Stimulated activated memory B cell treated with anti-CD40 and anti-IgM and Interleukin-4, amounts not matched to agents 10 μg/mL and 1 μg/mL and 100 μg/mL, for 72 hours (primary cell): ENCODE data around the gene PLXDC1.
A peak's percentile ranks its signal among the peaks of the same experiment; 100 is the strongest.

Experiments
- ATAC-seq: fragments of 150-1000 bp; cut with Tn5 transposase; 2 replicates; pipeline ENCODE4 v1.10.0; 2021
- H3K27ac Mint-ChIP-seq: one replicate; pipeline ENCODE4 v1.8.0; 2022; ENCODE audit warnings: mild to moderate bottlenecking, mixed read lengths
- H3K27me3 Mint-ChIP-seq: one replicate; pipeline ENCODE4 v1.8.0; 2022; ENCODE audit warnings: mixed read lengths
- H3K36me3 Mint-ChIP-seq: one replicate; pipeline ENCODE4 v1.8.0; 2022; ENCODE audit warnings: mixed read lengths
- H3K4me1 Mint-ChIP-seq: one replicate; pipeline ENCODE4 v1.8.0; 2022; ENCODE audit warnings: mixed read lengths
- H3K4me3 Mint-ChIP-seq: one replicate; pipeline ENCODE4 v1.8.0; 2022; ENCODE audit warnings: mild to moderate bottlenecking, moderate library complexity, mixed read lengths
- H3K9me3 Mint-ChIP-seq: one replicate; pipeline ENCODE4 v1.8.0; 2022; ENCODE audit warnings: mixed read lengths

Gene PLXDC1

GRCh38 chr17:39105705-39106104 is 45.7 kb downstream of the PLXDC1 start:
- H3K27ac Mint-ChIP-seq: no peak overlapping the region
- H3K4me1 Mint-ChIP-seq: peaks cover 9% of the 10 kb centered on the region
- H3K4me3 Mint-ChIP-seq: no peak overlapping the region
- peaks cover 16% of the 10 kb centered on the region for H3K27me3 Mint-ChIP-seq
- no peak for ATAC-seq
- H3K36me3 Mint-ChIP-seq: no peaks in the 10 kb centered on the region
- no peaks in the 10 kb centered on the region for H3K9me3 Mint-ChIP-seq

GRCh38 chr17:39104657-39105056 is 46.8 kb downstream of the PLXDC1 start:
- H3K36me3 Mint-ChIP-seq: no peaks in the 10 kb centered on the region

DNA sequence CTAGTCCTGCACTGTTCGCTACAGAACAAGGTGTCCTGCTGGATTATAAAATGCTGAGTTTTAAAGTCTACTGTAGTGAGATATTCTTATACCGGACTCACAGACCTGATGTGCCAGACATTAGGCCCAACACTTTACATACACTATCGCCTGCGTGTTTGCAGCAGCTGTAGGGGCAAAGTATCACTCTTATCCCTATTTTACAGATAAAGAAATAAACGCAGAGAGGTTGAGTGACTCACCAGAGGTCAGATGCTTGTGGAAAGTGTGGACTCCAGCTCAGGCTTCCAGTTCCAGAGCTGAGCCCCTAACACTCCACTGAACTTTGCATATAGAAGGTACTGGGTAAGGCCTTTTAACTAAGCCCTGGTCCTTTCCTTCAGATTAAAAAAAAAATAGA is 47.4 kb downstream of the PLXDC1 start:
- Mint-ChIP-seq H3K4me1 (peaks cover 16% of the 10 kb centered on the region), H3K27ac (no peak overlapping the region), H3K9me3 (no peaks in the 10 kb centered on the region), H3K36me3 (no peaks in the 10 kb centered on the region), H3K27me3 (peaks cover 27% of the 10 kb centered on the region), H3K4me3 (no peak overlapping the region)
- ATAC-seq: no peak

More at GRCh38 chr17:39104657-39105056, 46.8 kb downstream of the PLXDC1 start:
- no peaks in the 10 kb centered on the region for H3K9me3 Mint-ChIP-seq
- ATAC-seq: no peak
- peaks cover 9% of the 10 kb centered on the region for H3K4me1 Mint-ChIP-seq
- peaks cover 21% of the 10 kb centered on the region for H3K27me3 Mint-ChIP-seq
- no peak overlapping the region for H3K4me3 Mint-ChIP-seq
- no peak overlapping the region for H3K27ac Mint-ChIP-seq

DNA sequence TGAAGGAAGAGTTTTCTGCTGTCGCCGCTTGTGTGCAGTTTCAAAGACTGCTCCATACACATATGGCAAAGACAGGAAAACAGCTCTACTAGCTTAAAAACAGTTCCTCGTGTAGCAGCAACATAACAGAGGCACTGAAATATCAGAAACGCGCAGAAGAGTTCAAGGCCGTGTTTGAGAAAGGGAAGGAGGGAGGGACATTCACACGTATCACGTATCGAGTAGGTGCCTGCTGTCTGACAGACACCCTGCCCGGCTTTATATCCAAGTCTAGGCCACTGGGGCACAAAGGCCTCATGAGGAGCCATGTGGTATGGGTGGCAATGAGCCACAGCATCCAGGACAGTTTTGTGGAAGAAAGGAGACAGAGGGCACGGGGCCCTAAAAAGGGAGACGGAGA is 50.3 kb downstream of the PLXDC1 start:
- H3K36me3 Mint-ChIP-seq: no peaks in the 10 kb centered on the region
- ATAC-seq: no peak
- no peaks in the 10 kb centered on the region for H3K9me3 Mint-ChIP-seq
- no peak overlapping the region for H3K27ac Mint-ChIP-seq
- H3K4me3 Mint-ChIP-seq: no peak overlapping the region
- peaks cover 24% of the 10 kb centered on the region for H3K27me3 Mint-ChIP-seq
- peaks cover 35% of the 10 kb centered on the region for H3K4me1 Mint-ChIP-seq

- ATAC-seq: no peak
- H3K4me1 Mint-ChIP-seq: peaks cover 41% of the 10 kb centered on the region
- H3K4me3 Mint-ChIP-seq: no peak overlapping the region
- peaks cover 29% of the 10 kb centered on the region for H3K27me3 Mint-ChIP-seq
- H3K9me3 Mint-ChIP-seq: no peaks in the 10 kb centered on the region
- H3K36me3 Mint-ChIP-seq: no peaks in the 10 kb centered on the region
- no peak overlapping the region for H3K27ac Mint-ChIP-seq
Observed at GRCh38 chr17:39100530-39100929, 50.9 kb downstream of the PLXDC1 start.

GRCh38 chr17:39099663-39100286 is 51.7 kb downstream of the PLXDC1 start:
- Mint-ChIP-seq H3K4me1 (peaks cover 43% of the 10 kb centered on the region), H3K9me3 (no peaks in the 10 kb centered on the region), H3K27me3 (peaks cover 29% of the 10 kb centered on the region), H3K36me3 (no peaks in the 10 kb centered on the region), H3K4me3 (no peak overlapping the region), H3K27ac (no peak overlapping the region)
- ATAC-seq: no peak

GRCh38 chr17:39098588-39098987 is 52.8 kb downstream of the PLXDC1 start:
- H3K36me3 Mint-ChIP-seq: no peaks in the 10 kb centered on the region
- peak overlapping the region; percentile 27 for H3K4me3 Mint-ChIP-seq
- ATAC-seq: peak; percentile 45
- peaks cover 29% of the 10 kb centered on the region for H3K27me3 Mint-ChIP-seq
- no peaks in the 10 kb centered on the region for H3K9me3 Mint-ChIP-seq
- peaks cover 49% of the 10 kb centered on the region for H3K4me1 Mint-ChIP-seq
- no peak overlapping the region for H3K27ac Mint-ChIP-seq

DNA sequence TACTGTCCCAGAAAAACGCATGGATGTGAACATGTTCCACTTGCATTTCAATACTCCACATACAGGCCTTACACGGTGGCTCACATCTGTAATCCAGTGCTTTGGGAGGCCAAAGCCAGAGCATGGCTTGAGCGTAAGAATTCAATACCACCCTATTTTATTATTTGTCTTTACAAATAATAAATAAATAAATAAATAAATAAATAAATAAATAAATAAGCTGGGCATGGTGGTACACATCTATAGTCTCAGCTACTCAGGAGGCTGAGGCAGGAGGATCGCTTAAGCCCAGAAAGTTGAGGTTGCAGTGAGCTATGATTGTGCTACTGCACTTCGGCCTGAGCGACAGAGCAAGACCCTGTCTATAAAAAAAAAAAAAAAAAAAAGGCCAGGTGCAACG is 53.9 kb downstream of the PLXDC1 start:
- peaks cover 57% of the 10 kb centered on the region for H3K4me1 Mint-ChIP-seq
- no peak for ATAC-seq
- H3K9me3 Mint-ChIP-seq: no peaks in the 10 kb centered on the region
- H3K27ac Mint-ChIP-seq: no peak overlapping the region
- H3K36me3 Mint-ChIP-seq: no peaks in the 10 kb centered on the region
- peaks cover 29% of the 10 kb centered on the region for H3K27me3 Mint-ChIP-seq
- H3K4me3 Mint-ChIP-seq: no peak overlapping the region

DNA sequence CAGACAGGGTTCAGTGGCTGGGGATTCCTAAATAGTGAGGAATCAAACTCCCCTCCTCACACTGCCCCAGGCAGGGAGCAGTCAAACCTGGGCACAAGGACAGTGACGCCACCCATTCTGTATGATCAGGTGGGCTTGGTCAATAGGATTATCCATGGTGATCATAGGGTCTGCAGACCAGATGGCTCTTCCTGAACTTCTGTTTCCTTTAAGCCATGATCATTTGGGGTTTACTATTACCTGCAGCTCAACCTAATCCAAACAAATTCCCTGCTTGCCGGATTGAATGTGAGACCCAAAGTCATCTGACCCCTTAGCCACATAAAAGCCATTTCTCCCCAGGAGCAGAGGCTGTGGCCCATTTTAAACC is 54.3 kb downstream of the PLXDC1 start:
- Mint-ChIP-seq H3K27me3 (peaks cover 29% of the 10 kb centered on the region), H3K4me3 (no peak overlapping the region), H3K36me3 (no peaks in the 10 kb centered on the region), H3K27ac (no peak overlapping the region), H3K9me3 (no peaks in the 10 kb centered on the region), H3K4me1 (peaks cover 61% of the 10 kb centered on the region)
- ATAC-seq: no peak

DNA sequence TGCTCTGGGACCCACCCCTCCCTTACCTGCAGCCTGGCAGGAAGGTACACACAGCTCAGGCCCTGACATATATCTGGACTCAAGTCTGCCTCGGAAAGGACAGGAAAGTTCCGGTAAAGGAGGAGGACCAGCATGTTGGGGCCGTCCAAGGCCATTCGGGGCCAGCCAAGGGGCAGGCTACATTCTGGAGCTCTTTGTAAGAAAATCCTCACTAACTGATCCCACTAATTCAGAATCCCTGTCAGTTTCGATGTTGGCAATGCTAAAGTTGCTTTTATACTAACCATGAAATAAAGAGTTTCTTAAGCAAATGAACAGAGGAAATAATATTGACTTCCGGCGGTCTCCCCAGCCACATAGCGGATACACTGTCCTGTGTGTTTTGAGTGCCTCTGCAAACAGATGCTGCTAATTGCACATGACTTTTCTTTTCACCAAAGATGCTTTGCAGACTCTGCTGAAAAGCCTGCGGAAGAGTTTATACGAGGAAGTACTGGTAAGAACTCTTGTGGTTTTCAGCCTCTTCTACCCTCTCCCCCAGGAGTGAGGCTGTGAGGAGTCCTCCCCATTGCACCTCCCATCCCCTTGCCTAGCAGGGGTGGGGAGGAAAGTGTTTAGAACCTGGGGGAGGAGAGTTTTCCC is 54.8 kb downstream of the PLXDC1 start:
- ATAC-seq: peak; percentile 50
- Mint-ChIP-seq H3K4me3 (no peak overlapping the region), H3K36me3 (no peaks in the 10 kb centered on the region), H3K9me3 (no peaks in the 10 kb centered on the region), H3K4me1 (peaks cover 59% of the 10 kb centered on the region), H3K27ac (no peak overlapping the region), H3K27me3 (peaks cover 30% of the 10 kb centered on the region)

DNA sequence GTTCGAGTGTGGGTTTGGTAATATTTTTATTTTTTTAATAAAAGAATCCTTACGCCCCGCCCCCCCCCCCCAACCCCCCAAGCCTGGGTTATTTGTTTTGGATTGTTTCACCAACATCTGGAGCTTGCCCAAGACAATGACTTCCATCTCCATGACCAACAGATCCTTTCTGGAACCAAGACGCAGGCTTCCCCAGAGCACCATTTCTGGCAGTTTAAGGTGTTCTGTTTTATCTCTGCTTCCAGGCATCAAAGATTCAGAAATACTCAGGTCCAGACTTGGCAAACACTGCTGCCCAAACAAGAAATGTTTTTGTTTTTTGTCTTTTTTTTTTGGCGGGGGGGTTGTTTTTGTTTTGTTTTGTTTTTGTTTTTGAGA is 56.1 kb downstream of the PLXDC1 start:
- Mint-ChIP-seq H3K36me3 (no peaks in the 10 kb centered on the region), H3K4me1 (peaks cover 59% of the 10 kb centered on the region), H3K9me3 (no peaks in the 10 kb centered on the region), H3K27ac (no peak overlapping the region), H3K4me3 (no peak overlapping the region), H3K27me3 (peaks cover 38% of the 10 kb centered on the region)
- no peak for ATAC-seq

DNA sequence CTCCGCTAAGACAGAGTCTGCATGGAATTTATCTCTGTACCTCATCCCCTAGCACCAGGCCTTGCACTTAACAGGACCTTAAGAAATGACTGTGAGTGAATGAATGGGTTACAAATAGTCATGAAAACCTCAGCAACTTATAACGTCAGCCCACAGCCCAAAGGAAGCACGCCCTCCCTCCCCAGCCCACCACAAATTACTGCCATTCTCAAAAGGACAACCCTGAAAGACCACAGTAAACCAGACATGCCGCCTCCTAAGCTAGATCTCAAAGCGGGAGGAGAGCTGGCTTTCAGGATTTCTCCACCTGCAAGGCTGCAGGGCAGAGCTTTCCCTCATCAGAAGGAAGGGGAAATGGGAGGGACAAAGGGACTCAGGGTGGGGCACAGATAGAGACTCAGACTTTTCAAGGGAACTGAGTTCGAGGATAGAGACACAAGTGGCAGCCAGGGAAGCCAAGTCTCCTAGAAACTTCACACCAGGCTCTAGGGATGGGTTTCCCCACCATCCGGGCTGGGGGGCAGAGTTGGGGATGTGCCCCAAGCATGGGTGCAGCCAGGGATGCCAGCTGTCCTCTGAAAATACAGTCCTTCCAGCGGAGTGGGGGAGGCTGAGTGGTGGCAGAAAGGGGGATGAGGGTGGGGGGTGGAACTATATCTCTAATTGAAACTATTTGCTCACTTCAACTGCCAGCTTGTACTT is 56.7 kb downstream of the PLXDC1 start:
- no peak for ATAC-seq
- H3K4me1 Mint-ChIP-seq: peaks cover 59% of the 10 kb centered on the region
- H3K36me3 Mint-ChIP-seq: no peaks in the 10 kb centered on the region
- no peak overlapping the region for H3K27ac Mint-ChIP-seq
- no peak overlapping the region for H3K4me3 Mint-ChIP-seq
- peaks cover 34% of the 10 kb centered on the region for H3K27me3 Mint-ChIP-seq
- H3K9me3 Mint-ChIP-seq: no peaks in the 10 kb centered on the region

DNA sequence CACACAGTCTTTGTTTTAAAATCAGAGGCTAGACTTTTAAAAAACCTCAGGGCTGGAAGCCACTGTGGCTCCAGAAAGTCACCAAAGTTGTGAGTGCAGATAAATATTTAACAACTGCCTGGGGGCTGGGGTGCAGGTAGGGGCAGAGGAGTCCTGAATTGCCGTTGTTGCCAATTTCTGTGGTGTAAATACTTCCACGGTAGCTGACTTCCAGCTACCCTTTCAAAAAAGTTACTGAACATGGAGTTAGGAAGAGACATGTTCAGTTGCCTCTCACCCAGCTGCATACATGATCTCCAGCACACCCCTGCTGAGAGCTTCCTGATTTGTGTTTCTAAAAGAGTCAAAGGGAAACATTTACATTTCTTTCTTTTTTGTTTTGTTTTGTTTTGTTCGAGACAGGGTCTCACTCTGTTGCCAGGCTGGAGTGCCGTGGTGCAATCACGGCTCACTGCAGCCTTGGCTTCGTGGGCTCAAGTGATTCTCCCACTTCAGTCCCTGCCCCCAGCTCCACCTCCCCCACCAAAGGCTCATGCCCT is 58.7 kb downstream of the PLXDC1 start:
- peaks cover 16% of the 10 kb centered on the region for H3K27me3 Mint-ChIP-seq
- peak; percentile 25 for ATAC-seq
- H3K4me3 Mint-ChIP-seq: peak overlapping the region; percentile 8
- H3K4me1 Mint-ChIP-seq: peaks cover 42% of the 10 kb centered on the region
- no peaks in the 10 kb centered on the region for H3K9me3 Mint-ChIP-seq
- H3K27ac Mint-ChIP-seq: peak overlapping the region; percentile 32
- no peaks in the 10 kb centered on the region for H3K36me3 Mint-ChIP-seq

- no peaks in the 10 kb centered on the region for H3K36me3 Mint-ChIP-seq
- no peak overlapping the region for H3K27ac Mint-ChIP-seq
- H3K27me3 Mint-ChIP-seq: peaks cover 14% of the 10 kb centered on the region
- peaks cover 33% of the 10 kb centered on the region for H3K4me1 Mint-ChIP-seq
- H3K9me3 Mint-ChIP-seq: no peaks in the 10 kb centered on the region
- no peak for ATAC-seq
- H3K4me3 Mint-ChIP-seq: peak overlapping the region; percentile 36
Observed at GRCh38 chr17:39090908-39091665, 60.4 kb downstream of the PLXDC1 start.

- Mint-ChIP-seq H3K36me3 (no peaks in the 10 kb centered on the region), H3K27ac (no peak overlapping the region), H3K27me3 (peaks cover 8% of the 10 kb centered on the region), H3K4me3 (no peak overlapping the region), H3K4me1 (peaks cover 27% of the 10 kb centered on the region), H3K9me3 (no peaks in the 10 kb centered on the region)
- no peak for ATAC-seq
Observed at GRCh38 chr17:39090400-39090799, 61.0 kb downstream of the PLXDC1 start.
